IMR-90 (cell line): ENCODE data around the gene CCDC32. TPM values are rescaled to one million over a fixed set of nuclear protein-coding genes. Genes with fewer than 3 reads are reported as not detected.

Experiments used
- microRNA-seq, 2 experiments: library from miRNA; stranded (forward) in 1 of 2; unstranded in 1 of 2; fragments of 10-50 nt in 1 of 2; fragments of <30 nt in 1 of 2; gene quantifications in 1 of 2; microRNA quantifications in 1 of 2; one replicate each; pipeline versions ENCODE3 to v1.1.0; 2013 to 2020; ENCODE audit not compliant: insufficient read depth in 1 of 2, insufficient read length in 1 of 2, unreplicated experiment in 1 of 2
- polyA plus RNA-seq, 3 experiments: library from polyadenylated mRNA; depleted of rRNA; stranded (reverse); fragments of >200 nt; gene quantifications; 2 replicates each; pipeline ENCODE4 v1.2.3, GENCODE V29; 2012; ENCODE audit warnings: low replicate concordance in 1 of 3
- small RNA-seq, 5 experiments: library from RNA; depleted of rRNA; stranded (forward); fragments of <200 nt; gene quantifications; one replicate each; pipeline ENCODE3, GENCODE V24; 2012
- total RNA-seq: library from RNA; depleted of rRNA; stranded (reverse); fragments of >200 nt; gene quantifications from 2 replicates; pipeline ENCODE4 v1.2.3, GENCODE V29; 2012; rRNA removed

The CCDC32 gene
- total and polyA plus RNA-seq, 2 of the 4 experiments (the other 2 are of a cell fraction), result 14.8 to 15.1 TPM

Small RNA genes within 50 kb of the gene (microRNA-seq; reads per million reads assigned to microRNA genes)
- gene RF00017 (ENCODE audit: insufficient read depth, insufficient read length) (not detected), gene RNU6-516P (ENCODE audit: insufficient read depth, insufficient read length) (not detected)

Small RNA genes within 50 kb of the gene (small RNA-seq; reads per million reads assigned to genes)
- gene RF00017 (0 reads per million in 5 experiments), gene RNU6-516P (0 to 8.4 (median 0) reads per million in 5 experiments)

Other genes with a start within 250 kb of the CCDC32 start
- gene INAFM2, start 241.3 kb downstream of the CCDC32 start, total RNA-seq, result 10.4 and 13.1 TPM in 2 replicates
- 11.7 and 14.0 TPM in 2 replicates for gene INAFM2, start 241.3 kb downstream of the CCDC32 start, polyA plus RNA-seq (2012; rRNA removed)
- 19.7 and 30.0 TPM in 2 replicates for gene CCDC9B, start 224.1 kb downstream of the CCDC32 start, total RNA-seq
- 26.0 and 30.9 TPM in 2 replicates for gene CCDC9B, start 224.1 kb downstream of the CCDC32 start, polyA plus RNA-seq (2012; rRNA removed)
- not detected in 2 replicates for gene PHGR1, start 214.0 kb downstream of the CCDC32 start, total RNA-seq
- gene PHGR1, start 214.0 kb downstream of the CCDC32 start, polyA plus RNA-seq (2012; rRNA removed), result not detected in 2 replicates
- under 0.01 and 0.36 TPM in 2 replicates for gene DISP2, start 206.8 kb downstream of the CCDC32 start, total RNA-seq
- gene DISP2, start 206.8 kb downstream of the CCDC32 start, polyA plus RNA-seq (2012; rRNA removed), result 0.34 and 0.42 TPM in 2 replicates
- gene KNSTRN, start 182.3 kb downstream of the CCDC32 start, total RNA-seq, result 73.5 and 73.6 TPM in 2 replicates
- gene KNSTRN, start 182.3 kb downstream of the CCDC32 start, polyA plus RNA-seq (2012; rRNA removed), result 31.2 and 33.1 TPM in 2 replicates
- gene IVD, start 159.2 kb downstream of the CCDC32 start, total RNA-seq, result 27.5 and 31.7 TPM in 2 replicates
- gene IVD, start 159.2 kb downstream of the CCDC32 start, polyA plus RNA-seq (2012; rRNA removed), result 38.3 and 41.1 TPM in 2 replicates
- 3.0 and 3.6 TPM in 2 replicates for gene BAHD1, start 124.1 kb downstream of the CCDC32 start, total RNA-seq
- gene BAHD1, start 124.1 kb downstream of the CCDC32 start, polyA plus RNA-seq (2012; rRNA removed), result 8.1 and 8.7 TPM in 2 replicates
- 3.3 and 3.8 TPM in 2 replicates for gene CHST14, start 94.1 kb downstream of the CCDC32 start, total RNA-seq
- gene CHST14, start 94.1 kb downstream of the CCDC32 start, polyA plus RNA-seq (2012; rRNA removed), result 19.5 and 20.6 TPM in 2 replicates
- gene RPUSD2, start 4.3 kb upstream of the CCDC32 start, total RNA-seq, result 11.9 and 13.4 TPM in 2 replicates
- 7.2 and 7.4 TPM in 2 replicates for gene RPUSD2, start 4.3 kb upstream of the CCDC32 start, polyA plus RNA-seq (2012; rRNA removed)
- gene KNL1, start 29.2 kb upstream of the CCDC32 start, total RNA-seq, result 25.1 and 32.5 TPM in 2 replicates
- 2.2 and 3.1 TPM in 2 replicates for gene KNL1, start 29.2 kb upstream of the CCDC32 start, polyA plus RNA-seq (2012; rRNA removed)
- gene RAD51, start 130.1 kb upstream of the CCDC32 start, total RNA-seq, result 7.8 and 8.4 TPM in 2 replicates
- gene RAD51, start 130.1 kb upstream of the CCDC32 start, polyA plus RNA-seq (2012; rRNA removed), result 6.5 and 6.8 TPM in 2 replicates
- gene RMDN3, start 190.2 kb upstream of the CCDC32 start, total RNA-seq, result 14.7 and 17.5 TPM in 2 replicates
- gene RMDN3, start 190.2 kb upstream of the CCDC32 start, polyA plus RNA-seq (2012; rRNA removed), result 23.4 and 25.7 TPM in 2 replicates
- 1.4 and 2.3 TPM in 2 replicates for gene GCHFR, start 199.0 kb upstream of the CCDC32 start, total RNA-seq
- gene GCHFR, start 199.0 kb upstream of the CCDC32 start, polyA plus RNA-seq (2012; rRNA removed), result 6.5 and 6.8 TPM in 2 replicates
- gene C15orf62, start 204.9 kb upstream of the CCDC32 start, total RNA-seq, result under 0.01 TPM in 1 of 2 replicates, not detected in the other
- gene C15orf62, start 204.9 kb upstream of the CCDC32 start, polyA plus RNA-seq (2012; rRNA removed), result not detected in 2 replicates
- 22.6 and 22.8 TPM in 2 replicates for gene ZFYVE19, start 242.0 kb upstream of the CCDC32 start, total RNA-seq
- gene ZFYVE19, start 242.0 kb upstream of the CCDC32 start, polyA plus RNA-seq (2012; rRNA removed), result 27.3 and 29.6 TPM in 2 replicates
- gene DNAJC17, start 242.4 kb upstream of the CCDC32 start, total RNA-seq, result 58.3 and 107 TPM in 2 replicates
- 58.6 and 77.1 TPM in 2 replicates for gene DNAJC17, start 242.4 kb upstream of the CCDC32 start, polyA plus RNA-seq (2012; rRNA removed)